ENCODE data around the gene NLRP1.
"Not testable (repeated sequence)": the region's sequence is repeated elsewhere in the genome, so short reads cannot be mapped to it uniquely, and the experiment has no call there.

The NLRP1 gene

DNA sequence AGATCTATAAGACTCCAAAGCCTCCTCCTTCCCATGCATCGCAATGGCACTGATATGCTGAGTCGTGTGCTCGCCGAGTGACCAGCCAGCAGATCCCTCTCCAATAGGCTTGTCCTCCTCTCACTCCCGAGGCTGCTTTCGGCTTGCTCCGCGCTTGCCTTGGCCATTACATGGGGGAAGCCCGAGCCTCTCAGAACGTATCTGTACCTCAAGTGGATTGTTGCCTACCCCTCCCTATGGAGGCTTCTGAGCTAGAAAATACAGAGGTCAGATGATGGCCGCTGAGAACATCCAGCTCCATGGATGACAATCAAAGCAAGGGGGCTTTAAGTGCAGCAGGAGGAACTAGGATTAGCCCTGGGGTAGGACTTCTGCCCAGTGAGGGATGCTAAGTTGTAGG, 7.7 kb upstream of the NLRP1 start:
- in situ Hi-C loops (cut with MboI; ENCODE audit: low sequenced_read_pairs) = loop anchor here (25.0 kb wide), 1 partner anchor 845 kb away; the partner anchor contains the start of genes AIPL1 and PIMREG

DNA sequence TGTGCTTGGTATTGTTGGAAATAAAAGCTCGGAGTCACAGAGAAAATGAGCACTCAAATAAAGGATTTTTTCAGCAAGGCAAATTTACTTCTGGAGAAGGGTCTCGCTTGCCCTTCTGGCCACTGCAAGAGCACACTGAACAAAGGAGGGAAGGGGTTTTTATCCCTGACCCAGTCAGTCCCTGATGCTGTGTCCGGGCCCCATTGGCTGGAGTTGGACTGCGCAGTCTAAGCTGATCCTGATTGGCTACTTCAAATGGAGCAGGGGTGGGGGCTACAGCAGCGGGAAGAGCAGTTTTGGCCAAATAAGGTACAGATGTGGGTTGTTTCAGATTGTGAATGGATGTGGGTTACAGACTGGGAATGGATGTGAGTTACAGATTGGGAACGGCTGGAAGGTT, 4.3 kb upstream of the NLRP1 start:
- in situ Hi-C loops (cut with MboI; ENCODE audit: low sequenced_read_pairs) = loop anchor here (25.0 kb wide), 1 partner anchor 849 kb away; the partner anchor contains the start of genes AIPL1 and PIMREG

DNA sequence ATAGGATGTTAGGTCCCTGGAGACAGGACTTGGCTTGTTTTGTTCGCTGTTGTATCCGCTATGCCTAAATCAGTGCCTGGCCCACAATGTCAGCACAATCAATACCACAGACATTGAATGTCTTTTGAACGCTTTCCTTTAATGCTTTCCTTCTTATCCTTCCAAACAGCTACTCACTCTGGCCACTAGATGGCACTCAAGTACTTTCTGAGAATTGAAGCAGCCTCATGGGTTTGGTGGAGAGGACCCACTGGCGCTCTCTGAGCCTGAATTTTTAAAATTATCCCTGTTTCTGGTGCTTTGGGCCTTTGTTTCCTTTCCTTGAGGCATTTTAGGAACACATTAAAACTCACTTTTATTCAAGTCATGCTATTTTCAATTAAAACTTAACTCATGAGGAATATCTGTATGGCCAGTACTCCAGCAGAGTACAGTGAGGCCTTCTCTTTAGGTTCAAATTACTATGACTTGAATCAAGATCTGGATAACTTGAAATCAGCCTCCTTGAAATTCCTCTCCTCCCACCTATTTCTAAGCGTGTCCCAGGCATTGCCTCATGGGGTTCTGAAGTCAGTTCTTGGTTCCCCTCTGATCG, 3.2 kb upstream of the NLRP1 start:
- in situ Hi-C loops (cut with MboI; ENCODE audit: low sequenced_read_pairs) = loop anchor here (25.0 kb wide), 1 partner anchor 850 kb away; the partner anchor contains the start of genes AIPL1 and PIMREG

DNA sequence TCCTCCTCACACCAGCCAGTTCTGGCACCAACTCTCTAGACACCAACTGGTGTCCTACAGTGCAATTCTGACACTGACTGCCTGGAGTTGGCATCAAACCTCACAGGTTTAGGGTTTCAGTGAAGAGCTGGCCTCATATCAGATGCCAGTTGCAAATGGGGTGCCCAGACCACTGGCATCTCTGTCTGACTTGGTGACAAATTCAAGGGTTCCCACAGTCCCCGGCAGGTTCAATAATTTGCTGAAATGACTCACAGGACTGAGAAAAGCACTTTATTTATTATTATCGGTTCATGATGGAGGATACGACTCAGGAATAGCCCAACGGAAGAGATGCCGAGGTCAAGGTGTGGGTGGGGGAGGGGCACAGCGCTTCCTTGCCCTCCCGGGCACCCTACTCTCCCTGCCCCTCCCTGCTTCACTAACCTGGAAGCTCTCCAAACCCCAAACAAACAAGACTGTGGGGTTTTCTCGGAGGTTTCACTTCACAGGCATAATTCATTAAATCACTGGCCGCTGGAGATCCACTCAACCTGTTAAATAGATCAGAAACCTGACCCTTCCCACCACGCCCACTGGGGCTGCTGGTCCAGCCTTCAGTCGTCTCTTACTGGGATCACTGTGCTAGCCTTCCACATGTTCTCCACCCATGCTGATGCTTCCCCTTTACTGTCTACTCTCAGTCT, 1.7 kb upstream of the NLRP1 start:
- in situ Hi-C loops (cut with MboI; ENCODE audit: low sequenced_read_pairs) = loop anchor here (25.0 kb wide), 1 partner anchor 851 kb away; the partner anchor contains the start of genes AIPL1 and PIMREG

DNA sequence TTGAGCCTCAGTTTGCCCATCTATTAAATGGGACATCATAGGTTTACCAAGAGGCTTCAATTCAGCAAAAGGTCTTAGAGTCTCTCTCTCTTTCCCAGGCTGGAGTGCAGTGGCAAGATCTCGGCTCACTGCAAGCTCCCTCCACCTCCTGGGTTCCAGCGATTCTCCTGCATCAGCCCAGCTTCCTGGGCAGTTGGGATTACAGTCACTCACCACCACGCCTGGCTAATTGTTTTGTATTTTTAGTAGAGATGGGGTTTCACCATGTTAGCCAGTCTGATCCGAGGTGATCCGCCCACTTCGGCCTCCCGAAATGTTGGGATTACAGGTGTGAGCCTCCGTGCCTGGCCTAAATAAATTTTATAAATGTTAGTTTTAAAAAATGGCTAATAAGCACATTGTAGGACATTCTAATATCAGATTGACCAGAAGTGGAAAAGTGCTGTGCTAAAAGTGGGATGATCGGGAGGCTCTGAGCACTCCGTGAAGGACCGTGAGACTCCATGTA, 1.0 kb upstream of the NLRP1 start:
- in situ Hi-C loops (cut with MboI; ENCODE audit: low sequenced_read_pairs) = loop anchor here (25.0 kb wide), 1 partner anchor 852 kb away; the partner anchor contains the start of genes AIPL1 and PIMREG

DNA sequence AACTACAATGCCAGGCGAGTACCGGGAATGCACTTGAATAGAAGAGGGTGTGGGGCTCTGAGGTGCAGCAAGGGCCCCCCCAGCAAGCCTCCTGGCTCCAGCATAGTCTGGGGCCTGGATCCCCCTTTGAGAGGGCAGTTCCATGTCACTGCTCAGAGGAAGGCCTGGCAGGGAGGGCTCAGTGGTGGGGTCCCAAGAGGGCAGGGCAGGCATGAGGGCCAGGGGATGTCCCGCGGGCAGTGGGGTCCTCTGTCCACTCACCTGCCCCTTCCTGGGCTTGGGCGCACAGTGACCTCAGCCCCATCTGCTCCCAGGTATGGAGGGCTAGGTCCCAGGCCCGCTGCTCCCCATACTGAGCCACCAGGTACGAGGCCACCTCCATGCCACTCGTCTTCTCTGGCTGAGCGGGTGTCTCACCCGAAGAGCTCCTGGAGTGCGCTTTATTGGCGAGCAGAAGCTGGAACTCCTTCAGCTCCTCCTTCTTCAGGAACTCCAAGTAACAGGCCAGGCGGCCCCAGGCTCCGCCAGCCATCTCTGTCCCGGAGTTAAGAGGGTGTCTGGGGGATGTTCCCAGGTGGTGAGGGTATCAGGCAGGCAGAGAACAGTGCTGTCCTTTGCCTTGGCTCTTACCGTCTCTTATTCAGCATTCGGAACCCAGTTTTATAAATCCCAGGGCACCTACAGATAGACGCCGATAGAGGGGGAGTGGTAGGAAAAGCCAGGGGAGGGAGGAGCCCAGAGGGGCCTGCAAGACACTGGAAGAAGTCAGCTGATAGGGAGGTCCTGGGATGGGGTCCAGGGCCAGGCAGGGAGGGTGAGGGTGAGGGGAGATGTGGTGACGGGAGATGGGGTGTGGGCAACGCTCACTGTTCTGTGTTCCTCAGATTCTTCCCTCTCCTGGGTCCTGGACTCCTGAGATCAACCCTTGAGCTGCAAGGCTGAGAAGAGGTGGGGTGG, 605 bp downstream of the NLRP1 start:
- in situ Hi-C loops (cut with MboI; ENCODE audit: low sequenced_read_pairs) = loop anchor here (25.0 kb wide), 1 partner anchor 854 kb away; the partner anchor contains the start of genes AIPL1 and PIMREG

DNA sequence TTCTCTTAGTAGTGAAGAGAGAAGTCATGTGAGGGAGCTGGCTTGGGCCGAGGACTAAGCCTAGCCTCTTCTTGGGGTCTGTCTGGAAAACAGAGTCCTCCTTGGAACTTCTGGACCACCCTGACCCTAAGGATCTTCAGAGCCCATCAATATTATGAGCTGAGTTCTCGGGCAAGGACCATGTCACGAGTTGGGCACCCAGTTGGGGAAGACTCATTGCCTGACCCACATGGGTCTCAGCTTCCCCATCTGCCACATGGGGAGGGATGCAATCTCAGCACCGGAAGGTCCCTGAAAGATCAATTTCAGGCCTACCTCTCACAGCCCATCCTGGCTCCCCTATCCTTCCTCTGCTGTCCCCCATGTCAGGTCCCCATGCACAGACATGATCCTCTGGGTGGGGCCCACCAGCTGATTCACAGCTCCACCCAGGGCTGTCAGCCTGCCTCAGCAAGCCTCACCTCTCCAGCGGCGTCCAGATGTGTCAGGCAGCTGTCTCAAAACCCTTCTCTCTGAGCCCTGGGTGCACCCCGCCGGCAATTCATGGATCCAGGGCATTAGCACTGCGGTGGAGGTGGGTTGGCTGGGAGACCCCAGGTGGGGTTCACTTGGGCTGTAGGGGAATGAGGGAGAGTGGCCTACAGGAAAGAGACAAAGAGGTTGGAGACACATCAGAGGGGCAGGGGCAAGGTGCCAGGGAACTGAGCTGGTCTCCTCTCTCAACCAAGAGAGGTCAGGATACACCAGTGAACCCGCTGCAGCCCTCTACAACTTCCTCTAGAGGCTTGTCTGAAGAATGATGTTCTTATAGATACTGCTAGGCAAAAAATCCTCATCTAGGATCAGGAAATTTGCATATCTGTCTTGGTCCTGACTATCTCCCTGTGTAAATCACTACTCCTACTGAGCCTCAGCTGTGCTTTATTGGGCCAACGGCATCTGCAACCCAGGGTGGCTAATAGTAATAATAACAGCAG, 1.8 kb downstream of the NLRP1 start:
- in situ Hi-C loops (cut with MboI; ENCODE audit: low sequenced_read_pairs) = loop anchor here (25.0 kb wide), 1 partner anchor 855 kb away; the partner anchor contains the start of genes AIPL1 and PIMREG

DNA sequence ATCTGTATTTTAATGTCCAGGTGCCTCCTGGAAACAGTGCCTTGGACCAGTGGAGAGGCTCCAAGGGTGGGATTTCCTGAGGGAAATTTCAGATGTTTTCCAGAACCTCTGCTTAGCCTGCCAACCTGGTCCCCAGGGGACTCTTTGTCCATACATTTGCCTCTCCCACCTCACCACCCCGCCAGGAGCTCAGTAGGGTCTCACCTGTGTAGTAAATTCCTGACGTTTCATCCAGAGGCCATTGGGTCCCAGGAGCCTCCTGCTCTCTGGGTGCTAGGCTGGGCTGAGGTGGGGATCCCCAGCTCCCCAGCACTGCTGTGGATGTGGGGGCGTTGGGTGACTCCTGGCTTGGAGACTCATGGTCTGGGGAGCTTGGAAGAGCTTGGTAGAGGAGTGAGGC, 2.7 kb downstream of the NLRP1 start:
- in situ Hi-C loops (cut with MboI; ENCODE audit: low sequenced_read_pairs) = loop anchor here (25.0 kb wide), 1 partner anchor 856 kb away; the partner anchor contains the start of genes AIPL1 and PIMREG

DNA sequence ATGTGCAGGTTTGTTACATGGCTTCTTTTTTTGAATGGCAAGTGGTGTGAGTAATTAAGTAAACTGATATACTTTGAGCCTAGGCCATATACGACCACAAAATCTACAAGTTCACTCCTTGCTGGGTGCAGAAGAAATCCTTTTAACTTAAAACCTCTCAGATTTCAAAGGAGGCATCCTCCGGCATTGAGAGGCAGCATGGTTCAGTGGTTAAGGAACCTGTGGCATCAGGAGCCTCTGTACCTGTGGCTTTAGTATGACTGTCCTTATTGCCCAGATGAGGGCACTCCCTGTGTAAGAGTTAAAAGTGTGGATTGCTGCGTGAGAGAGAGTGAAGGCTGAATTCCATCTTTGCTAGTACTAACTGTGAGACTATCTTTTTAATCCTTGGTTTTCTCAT, 3.3 kb downstream of the NLRP1 start:
- in situ Hi-C loops (cut with MboI; ENCODE audit: low sequenced_read_pairs) = loop anchor here (25.0 kb wide), 1 partner anchor 856 kb away; the partner anchor contains the start of genes AIPL1 and PIMREG

DNA sequence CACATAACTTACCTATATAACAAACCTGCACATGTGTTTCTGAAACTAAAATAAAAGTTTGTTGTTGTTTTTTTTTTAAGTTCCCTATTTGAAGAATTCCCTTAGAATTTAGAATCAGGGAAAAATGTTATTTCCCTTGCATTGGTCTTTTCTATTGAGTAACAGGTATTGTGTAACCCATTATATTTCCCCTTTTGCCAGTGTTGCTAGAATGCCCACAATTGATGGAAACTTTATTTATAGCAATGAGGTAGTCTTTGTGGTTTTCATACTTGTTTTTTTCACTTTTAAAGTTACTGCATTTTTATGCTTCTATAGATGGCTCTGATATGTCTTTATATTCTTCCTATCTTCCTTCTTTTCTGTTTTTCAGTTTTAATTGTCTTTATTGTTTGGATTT, 3.9 kb downstream of the NLRP1 start:
- in situ Hi-C loops (cut with MboI; ENCODE audit: low sequenced_read_pairs) = loop anchor here (25.0 kb wide), 1 partner anchor 857 kb away; the partner anchor contains the start of genes AIPL1 and PIMREG

DNA sequence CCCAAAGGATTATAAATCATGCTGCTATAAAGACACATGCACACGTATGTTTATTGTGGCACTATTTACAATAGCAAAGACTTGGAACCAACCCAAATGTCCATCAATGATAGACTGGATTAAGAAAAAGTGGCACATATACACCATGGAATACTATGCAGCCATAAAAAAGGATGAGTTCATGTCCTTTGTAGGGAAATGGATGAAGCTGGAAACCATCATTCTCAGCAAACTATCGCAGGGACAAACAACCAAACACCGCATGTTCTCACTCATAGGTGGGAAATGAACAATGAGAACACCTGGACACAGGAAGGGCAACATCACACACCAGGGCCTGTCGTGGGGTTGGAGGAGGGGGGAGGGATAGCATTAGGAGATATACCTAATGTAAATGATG, 5.5 kb downstream of the NLRP1 start:
- in situ Hi-C loops (cut with MboI; ENCODE audit: low sequenced_read_pairs) = loop anchor here (25.0 kb wide), 1 partner anchor 859 kb away; the partner anchor contains the start of genes AIPL1 and PIMREG

DNA sequence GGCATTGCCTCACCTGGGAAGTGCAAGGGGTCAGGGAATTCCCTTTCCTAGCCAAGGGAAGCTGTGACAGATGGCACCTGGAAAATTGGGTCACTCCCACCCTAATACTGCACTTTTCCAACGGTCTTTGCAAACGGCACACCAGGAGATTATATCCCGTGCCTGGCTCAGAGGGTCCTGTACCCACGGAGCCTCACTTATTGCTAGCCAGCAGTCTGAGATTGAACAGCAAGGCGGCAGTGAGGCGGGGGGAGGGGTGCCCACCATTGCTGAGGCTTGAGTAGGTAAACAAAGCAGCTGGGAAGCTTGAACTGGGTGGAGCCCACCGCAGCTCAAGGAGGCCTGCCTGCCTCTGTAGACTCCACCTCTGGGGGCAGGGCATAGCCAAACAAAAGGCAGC, 11.3 kb downstream of the NLRP1 start:
- in situ Hi-C loops (cut with MboI; ENCODE audit: low sequenced_read_pairs) = not testable (repeated sequence)

DNA sequence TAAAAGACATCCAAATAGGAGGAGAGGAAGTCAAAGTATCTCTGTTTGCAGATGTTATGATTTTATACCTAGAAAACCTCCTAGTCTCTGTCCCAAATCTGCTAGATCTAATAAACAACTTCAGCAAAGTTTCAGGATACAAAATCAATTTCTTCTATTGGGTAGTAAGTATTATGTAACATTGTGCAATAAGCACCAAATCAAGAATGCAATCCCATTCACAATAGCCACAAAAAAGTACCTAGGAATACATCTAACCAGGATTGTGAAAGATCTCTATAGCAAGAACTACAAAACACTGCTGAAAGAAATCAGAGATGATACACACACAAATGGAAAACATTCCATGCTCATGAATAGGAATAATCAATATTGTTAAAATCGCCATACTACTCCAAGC, 13.0 kb downstream of the NLRP1 start:
- in situ Hi-C loops (cut with MboI; ENCODE audit: low sequenced_read_pairs) = no loop called here

DNA sequence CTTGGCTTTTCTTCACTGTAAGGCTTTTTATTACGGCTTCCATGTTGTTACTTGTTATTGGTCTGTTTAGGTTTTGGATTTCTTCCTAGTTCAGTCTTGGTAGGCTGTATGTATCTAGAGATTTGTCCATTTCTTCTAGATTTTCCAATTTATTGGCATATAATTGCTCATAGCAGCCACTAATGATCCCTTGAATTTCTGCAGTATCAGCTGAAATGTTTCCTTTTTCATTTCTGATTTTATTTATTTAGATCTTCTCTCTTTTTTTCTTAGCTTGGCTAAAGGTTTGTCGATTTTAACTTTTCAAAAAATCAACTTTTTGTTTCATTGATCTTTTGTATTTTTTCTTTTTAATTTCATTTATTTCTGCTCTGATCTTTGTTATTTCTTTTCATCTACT, 18.5 kb downstream of the NLRP1 start:
- in situ Hi-C loops (cut with MboI; ENCODE audit: low sequenced_read_pairs) = no loop called here

DNA sequence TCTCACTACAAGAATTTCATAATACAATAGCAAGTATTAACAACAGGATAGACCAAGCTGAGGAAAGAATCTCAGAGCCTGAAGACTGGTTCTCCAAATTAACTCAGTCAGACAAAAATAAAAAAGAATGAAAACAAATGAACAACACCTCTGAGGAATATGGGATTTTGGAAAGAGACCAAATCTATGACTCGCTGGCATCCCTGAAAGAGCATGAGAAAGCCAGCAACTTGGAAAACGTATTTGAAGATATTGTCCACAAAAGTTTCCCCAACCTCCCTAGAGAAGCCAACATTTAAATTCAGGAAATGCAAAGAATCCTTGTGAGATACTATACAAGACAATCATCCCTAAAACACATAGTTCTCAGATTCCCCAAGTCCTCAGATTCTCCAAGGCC, 20.9 kb downstream of the NLRP1 start:
- in situ Hi-C loops (cut with MboI; ENCODE audit: low sequenced_read_pairs) = no loop called here

DNA sequence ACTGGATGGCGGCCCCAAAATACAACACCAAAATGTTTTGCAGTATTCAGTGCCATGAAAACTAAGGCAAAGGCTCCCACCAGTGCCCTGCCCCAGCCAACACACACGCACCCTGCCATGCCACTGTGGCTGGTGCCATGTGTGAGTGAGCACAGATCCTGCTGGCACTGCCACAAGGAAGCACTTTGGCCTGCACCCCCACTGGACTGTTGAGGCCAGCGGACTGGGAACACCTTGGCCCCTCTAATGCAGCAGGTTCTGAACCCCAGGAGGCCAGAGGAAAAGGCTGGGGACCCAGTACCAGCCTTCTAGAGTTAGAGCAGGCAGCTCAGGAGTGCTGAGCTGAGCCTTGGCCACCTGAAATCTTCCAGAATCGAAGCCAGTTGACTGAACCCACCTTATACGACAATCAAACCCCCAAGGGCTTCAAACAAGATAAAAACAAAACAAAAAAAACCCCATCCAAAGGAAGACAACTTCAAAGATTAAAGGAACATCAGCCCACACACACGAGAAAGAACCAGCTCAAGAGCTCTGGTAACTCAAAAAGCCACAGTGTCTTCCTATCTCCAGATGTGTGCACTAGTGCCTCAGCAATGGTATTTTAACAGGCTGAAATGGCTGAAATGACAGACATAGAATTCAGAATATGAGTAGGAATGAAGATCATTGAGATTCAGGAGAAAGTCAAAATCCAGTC, 21.5 kb downstream of the NLRP1 start:
- in situ Hi-C loops (cut with MboI; ENCODE audit: low sequenced_read_pairs) = no loop called here

DNA sequence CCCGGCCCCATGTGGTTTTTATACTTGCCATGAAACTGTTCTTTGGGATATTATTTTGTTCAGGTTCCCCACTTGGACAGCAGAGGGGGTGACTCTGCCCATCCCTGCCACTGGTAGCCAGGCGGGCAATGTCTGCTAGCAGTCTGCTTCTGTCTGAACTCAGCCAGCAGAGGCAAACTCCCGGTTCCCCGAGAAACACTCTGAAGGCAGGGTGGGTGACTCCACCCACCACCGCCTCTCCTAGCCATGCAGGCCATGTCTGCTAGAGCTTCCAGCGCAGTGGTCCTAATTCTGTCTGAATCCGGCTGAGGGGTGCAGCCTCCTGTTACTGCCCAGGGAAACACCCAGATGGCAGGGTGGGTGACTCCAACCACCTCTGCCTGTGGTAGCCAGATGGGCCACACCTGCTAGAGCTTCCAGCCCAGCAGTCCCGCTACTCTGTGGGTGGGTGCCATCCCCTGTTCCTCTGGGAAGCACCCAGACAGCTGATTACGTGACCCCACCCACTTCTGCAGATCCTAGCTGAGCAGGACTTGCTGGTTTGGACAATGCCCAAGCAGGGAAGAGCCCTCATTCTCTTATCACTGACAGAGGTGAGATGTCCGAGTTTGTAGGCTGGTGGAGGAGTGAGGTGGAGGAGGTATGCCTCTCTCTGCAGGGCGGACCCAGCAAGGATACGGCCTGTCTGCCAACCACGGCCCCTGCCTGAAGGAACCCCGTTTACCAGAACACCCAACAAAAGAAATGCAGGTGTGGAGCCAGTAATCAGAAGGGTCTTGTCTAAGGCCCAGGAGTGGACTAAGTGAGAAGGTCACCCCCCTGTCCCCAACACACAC, 22.4 kb downstream of the NLRP1 start:
- in situ Hi-C loops (cut with MboI; ENCODE audit: low sequenced_read_pairs) = no loop called here
